Airway epithelial cell (primary cell): ENCODE measurements around the gene DPYD. TPM values are rescaled to one million over a fixed set of nuclear protein-coding genes. Genes with fewer than 3 reads are reported as not detected.

Source experiments
- total RNA-seq: library from RNA; depleted of rRNA; stranded (reverse); fragments of >200 nt; gene quantifications from 2 replicates; pipeline ENCODE4 v1.2.3, GENCODE V29; 2015

DPYD gene
- 3.3 and 4.4 TPM in 2 replicates for total RNA-seq

GRCh38 chr1:97920832-97921571 lies at the start of gene DPYD:
Gene DPYD (minus strand): TSS chr1:97921034. CDS start chr1:97920922, 112 bp downstream.

